Activated CD4-positive, alpha-beta T cell treated with anti-CD3 and anti-CD28 coated beads, Interleukin-2, amount 50 U/mL, for 16 hours (primary cell): ENCODE data around the gene EIF2S1.
A peak's percentile ranks its signal among the peaks of the same experiment; 100 is the strongest.
"Not testable (repeated sequence)": the region's sequence is repeated elsewhere in the genome, so short reads cannot be mapped to it uniquely, and the experiment has no call there.

ENCODE experiments used
- DNase-seq: peaks from one replicate; pipeline ENCODE4 v3.0.0-alpha.2; 2020

Gene EIF2S1

DNA sequence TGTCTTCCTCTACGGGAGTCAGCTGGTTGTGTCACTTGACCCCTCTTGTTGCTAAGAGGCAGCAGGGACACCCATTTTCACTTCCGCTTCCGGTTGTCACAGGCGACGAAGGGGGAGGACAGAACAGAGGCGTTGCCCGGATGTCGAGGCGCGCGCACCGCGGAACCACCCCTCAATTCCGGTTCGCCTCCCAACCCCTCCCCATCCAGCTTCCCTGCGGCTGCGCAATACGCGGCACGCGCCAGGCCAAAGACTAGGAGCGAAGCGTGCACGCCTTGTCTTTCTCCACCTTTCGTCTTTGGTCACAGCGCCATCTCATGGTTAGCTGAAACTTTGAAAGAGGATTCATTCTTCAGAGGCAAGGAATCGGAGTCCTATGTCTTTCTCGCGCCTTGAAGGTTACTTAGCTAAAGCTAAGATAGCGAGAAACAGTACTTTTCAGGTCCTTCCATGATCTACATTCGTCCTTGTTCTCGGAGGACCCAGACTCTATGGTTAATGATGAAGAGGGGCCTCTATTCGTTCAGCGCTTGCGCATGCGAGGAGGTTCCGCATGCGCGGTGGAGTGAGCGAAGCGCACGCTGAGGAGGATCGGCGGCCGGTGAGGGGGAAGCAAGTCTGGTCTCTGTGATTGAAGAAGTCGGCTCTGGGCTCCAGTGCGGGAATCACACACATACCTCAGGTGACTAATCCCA is at the start of gene EIF2S1, which contains the start of gene ATP6V1D:
EIF2S1 (plus strand) TSS at position 554 of the 695 bp plus-strand sequence. CDS start 4,440 bp downstream, outside the sequence.
ATP6V1D (minus strand) TSS at position 30 of the 695 bp plus-strand sequence. CDS start 106 bp downstream, outside the sequence.
- peak; percentile 99 for DNase-seq

DNA sequence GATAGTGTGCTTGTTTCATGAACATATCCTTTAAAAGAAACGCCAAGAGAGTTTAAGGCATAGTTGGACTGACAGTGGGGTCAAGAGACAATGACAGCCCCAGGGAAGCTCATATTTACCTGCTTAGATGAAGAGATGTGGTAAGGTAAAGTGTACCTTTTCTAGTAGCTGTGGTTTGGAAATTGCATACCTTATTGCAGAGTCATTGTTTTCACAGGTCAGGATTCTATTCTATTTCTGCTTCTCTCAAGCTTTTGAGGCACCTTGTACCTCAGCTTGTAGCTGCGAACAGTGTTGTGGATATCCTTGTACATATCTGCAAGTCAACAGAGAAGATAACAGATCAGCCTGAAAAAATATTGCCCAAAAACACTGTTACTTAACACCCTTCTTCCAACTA is 48.3 kb upstream of the EIF2S1 start:
- no peak for DNase-seq

GRCh38 chr14:67313153-67313552 is 47.0 kb upstream of the EIF2S1 start:
- DNase-seq = no peak

DNA sequence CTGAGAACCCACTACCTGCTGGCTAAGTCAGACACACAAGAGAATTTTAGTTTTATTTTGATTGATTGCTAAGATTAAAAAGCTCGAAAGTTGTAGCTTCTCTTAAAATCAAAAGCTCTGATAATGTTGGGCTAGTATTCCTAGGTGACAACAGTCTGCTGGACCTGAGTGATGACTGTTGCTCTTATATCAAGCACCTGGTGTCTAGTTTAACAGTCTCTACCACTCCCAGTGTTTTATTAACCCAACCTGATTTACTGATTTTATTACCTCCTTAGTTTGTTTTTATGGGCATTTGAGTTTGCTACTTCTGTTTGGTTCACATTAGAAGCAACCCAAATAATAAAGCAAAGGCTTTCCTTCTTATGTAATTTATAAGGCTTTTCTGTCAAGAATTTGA is 42.3 kb upstream of the EIF2S1 start:
- DNase-seq = no peak

DNA sequence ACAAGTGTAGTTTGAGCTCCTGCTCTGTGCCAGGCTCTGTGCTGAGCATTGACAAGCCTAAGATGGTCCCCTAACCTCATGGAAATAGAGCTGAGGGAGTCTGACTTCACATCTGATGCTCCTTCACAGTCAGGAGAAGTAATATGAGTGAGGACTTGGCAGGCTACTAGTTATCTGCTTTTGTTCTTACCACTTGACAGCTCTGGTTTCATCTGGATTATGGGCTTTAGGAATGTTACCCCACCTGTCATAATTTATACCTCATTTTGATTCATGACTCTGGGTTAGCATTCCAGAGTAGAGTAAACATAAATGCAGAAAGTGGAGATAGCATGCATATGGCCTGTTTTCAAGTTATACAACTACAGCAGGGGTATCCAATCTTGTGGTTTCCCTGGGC is 41.0 kb upstream of the EIF2S1 start:
- no peak for DNase-seq

- not testable (repeated sequence) for DNase-seq
These were observed 30.5 kb upstream of the EIF2S1 start for GRCh38 chr14:67329666-67330065.

DNA sequence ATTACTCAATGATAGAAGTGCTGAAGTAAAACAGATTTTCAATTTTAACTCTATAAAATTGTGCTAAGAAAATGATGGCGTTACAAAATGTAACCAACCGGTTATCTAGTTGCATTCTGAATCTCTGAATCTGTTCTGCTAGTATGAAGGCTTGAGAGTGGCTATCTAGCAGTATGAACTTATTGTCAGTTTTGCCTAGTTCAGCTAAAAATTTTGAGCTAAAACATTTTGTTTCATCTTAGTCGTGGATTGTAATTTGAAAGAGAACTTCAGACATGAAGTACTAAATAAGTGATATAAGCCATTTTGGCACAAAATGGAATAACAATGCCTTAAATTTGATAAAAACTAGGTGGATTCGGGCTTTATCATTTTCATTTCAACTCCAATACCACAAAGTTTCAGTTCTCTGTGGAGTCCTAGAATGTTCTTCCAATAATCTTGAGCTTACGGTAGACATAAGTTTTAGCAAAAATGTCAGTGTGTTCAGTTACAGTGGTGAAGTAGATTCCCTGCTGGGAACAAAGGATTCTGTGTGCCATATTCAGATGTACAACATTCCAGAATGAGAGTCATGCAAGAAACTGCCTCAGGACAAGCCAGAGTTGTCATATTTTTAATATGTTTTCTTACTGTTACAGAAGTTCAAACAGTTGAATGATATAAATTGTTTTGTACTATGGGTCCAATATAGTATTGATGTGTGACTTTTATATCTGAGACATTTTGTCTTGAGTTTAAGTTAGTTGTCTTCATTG is 28.6 kb upstream of the EIF2S1 start:
- DNase-seq = no peak

GRCh38 chr14:67332468-67332867 is 27.7 kb upstream of the EIF2S1 start:
- no peak for DNase-seq

DNA sequence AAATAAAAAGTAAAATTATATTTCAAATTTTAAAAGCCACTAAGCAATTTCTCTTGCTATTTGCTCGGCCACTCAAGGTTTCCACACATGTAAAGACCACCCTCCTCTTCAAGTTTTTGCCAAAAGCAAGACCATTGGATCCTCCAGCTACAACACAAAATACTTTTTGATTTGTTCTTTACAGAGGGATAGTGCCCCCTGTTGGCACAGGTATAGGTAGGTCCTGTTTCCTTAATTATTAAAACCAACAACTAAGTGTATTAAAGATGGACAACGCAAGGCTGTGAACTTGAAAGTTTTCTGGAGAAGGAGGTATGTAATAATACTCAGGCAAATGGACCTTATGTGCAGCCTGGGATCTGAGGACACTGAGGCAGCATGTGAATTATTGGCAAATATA is 24.3 kb upstream of the EIF2S1 start:
- no peak for DNase-seq

GRCh38 chr14:67341231-67341630 is 18.9 kb upstream of the EIF2S1 start:
- not testable (repeated sequence) for DNase-seq

GRCh38 chr14:67343601-67344230 is 16.4 kb upstream of the EIF2S1 start:
- DNase-seq = peak; percentile 34

- DNase-seq = no peak
These were observed 14.5 kb upstream of the EIF2S1 start for GRCh38 chr14:67345583-67345982.

- DNase-seq = no peak
These were observed 8.1 kb upstream of the EIF2S1 start for GRCh38 chr14:67352055-67352454.

- no peak for DNase-seq
These were observed 2.8 kb upstream of the EIF2S1 start for GRCh38 chr14:67357186-67357968.

DNA sequence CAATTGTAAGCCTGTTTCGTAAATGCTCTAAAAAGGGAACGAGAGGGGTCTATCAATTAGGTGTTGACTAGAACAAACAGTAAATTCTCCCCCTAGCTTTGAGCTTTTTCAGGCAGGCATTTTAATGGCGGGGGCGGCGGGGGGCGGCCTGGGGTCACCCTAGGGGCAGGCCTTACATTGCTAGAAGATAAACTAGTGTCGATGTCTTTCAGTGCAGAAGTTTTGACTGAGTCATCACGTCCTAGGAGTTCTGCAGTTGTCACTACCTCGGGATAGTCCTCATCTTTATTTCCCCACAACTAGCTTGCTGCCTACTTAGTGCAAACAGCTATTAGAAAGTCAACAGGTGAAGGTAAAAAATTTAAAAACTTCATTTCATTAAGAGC is 2.2 kb upstream of the EIF2S1 start:
- DNase-seq = no peak

DNA sequence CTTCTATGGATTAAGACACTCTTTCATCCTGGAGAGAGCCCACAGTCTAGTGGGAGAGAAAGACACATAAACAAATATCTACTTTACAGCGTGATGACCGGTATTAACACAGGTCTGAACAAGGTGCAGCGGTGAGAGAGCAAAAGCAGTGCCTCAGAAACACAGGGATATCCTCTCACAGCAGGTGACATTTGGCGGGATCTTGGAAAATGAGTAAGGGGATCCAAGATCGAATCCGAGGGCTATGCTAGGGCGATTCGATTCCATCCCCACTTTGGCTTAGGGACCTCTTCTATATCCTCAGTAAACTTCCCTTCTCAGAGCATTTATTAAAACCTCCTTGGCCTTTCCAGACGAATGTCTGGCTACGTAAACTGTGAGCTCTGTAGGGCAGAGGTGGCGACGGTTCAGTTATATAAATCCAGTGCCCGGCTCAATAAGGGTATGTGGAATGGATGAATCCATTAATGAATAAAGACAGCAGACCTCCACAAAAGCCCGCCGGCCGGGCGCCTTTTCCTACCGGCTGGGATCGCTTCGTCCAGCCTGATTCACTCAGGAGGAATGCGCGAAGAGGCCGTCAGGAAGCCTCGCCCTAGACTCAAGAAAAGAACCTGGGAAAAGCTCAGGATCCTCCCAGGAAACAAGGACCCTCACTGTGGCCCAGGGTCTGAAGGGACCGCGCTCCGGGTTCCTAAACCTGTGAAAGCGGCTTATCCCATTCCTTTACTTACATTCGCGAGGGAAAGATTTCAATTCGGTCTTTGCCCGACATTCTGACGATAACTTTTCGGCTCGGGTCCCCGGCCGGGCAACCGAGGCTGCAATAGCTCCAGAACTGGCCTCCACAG is 979 bp upstream of the EIF2S1 start:
- DNase-seq = no peak

DNA sequence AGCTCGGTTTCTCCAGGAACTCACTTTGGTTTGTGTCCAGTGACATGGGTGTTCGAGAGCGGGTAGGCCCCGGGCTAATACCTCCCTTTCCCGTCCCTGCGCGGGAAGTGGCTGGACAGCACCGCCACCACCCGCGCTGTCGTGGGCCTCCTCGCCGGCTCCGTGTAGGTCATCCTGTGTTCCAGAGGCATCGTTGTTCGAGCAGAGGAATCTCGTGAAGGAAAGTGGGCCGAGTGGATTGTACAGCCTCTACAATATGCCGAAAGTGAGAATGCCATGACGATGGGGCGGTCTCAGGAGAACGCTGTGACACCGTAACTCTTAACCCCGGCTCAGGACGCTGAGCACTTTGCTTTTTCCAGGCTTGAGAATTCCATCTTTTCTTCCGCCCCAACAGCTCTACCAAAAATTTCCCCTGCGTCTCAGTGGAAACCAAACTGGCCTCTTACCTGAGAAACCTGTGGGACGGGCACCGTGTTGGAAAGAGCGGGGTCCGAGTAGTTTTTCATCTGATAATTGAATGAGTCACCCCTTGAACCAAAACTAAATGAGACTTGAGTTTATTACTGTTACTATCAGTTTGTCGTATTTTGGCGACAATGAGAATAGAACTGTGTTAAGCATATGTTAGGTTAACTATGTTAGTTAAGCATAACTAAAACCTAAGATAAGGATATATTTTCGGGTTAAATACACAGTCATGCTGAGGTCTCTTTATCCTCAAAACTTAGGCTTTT is 510 bp downstream of the EIF2S1 start:
- peak; percentile 19 for DNase-seq

- DNase-seq = no peak
These were observed 5.3 kb downstream of the EIF2S1 start for GRCh38 chr14:67365476-67365875.

DNA sequence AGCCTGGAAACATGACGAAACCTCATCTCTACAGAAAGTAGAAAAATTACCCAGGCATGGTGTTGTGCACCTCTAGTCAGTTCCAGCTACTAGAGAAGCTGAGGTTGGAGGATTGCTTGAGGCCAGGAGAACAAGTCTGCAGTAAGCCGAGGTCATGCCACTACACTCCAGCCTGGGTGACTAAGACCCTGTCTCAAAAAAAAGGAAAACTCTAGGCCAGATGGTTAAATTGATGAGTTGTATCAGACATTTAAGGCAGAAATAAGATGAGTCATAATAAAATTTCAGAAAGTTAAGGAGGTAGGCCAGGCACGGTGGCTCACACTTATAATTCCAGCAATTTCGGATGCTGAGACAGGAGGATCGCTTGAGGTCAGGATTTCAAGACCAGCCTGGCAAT is 10.7 kb downstream of the EIF2S1 start:
- DNase-seq = no peak

DNA sequence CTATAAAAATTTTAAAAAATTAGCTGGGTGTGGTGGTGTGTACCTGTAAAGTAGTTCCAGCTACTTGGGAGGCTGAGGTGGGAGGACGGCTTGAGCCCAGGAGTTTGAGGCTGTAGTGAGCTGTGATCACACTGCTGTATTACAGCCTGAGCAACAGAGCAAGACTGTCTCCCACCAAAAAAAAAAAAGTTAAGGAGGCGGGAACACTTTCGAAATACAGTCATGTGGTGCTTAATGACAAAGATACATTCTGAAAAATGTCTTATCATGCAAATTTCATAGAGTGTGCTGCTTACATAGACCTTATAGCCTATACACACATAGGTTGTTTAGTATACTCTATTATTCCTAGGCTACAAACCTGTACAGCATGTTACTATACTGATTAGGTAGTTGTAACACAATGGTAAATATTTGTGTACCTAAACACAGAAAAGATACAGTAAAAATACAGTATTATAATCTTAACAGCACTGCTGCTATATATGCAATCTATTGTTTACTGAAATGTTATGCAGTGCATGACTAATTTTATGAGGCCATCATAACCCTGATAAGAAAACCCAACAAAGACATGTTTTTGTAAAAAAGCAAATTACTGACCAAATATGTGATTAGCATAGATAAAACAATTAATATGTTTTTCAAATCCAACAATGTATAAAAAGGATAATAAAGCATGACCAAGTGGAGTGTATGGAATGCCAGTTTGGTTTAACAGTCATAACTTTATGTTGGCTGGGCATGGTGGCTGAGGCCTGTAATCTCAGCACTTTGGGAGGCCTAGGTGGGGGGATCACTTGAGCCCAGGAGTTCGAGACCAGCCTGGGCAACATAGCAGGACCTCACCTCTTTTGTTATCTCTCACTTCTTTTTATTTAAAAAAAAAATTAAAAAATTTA is 11.4 kb downstream of the EIF2S1 start:
- DNase-seq = no peak
